Bronchial epithelial cell (primary cell): ENCODE data around the gene SLC40A1. TPM values are rescaled to one million over a fixed set of nuclear protein-coding genes. Genes with fewer than 3 reads are reported as not detected.

ENCODE experiments used
- DNase-seq: peaks from one replicate; pipeline ENCODE4 v3.0.0-alpha.2; 2010; ENCODE audit warnings: low read depth
- FAIRE-seq: peaks from 2 replicates; lab custom pipeline; 2011; peaks lifted over from hg19 to GRCh38; lab: Jason Lieb, UNC
- H3K27me3 ChIP-seq: 2 replicates; pipeline ENCODE4 v1.5.1; 2011; ENCODE audit warnings: low read length; ENCODE audit not compliant: control insufficient read depth, insufficient read depth
- H3K36me3 ChIP-seq: 2 replicates; pipeline ENCODE4 v1.5.1; 2011; ENCODE audit warnings: low read length; ENCODE audit not compliant: control insufficient read depth, insufficient read depth
- H3K4me3 ChIP-seq: 2 replicates; pipeline ENCODE4 v1.5.1; 2011; ENCODE audit warnings: mild to moderate bottlenecking, low read depth, low read length, control low read depth
- CTCF ChIP-seq: IDR thresholded peaks from 2 replicates; pipeline ENCODE4 v1.5.1; 2011; ENCODE audit warnings: mild to moderate bottlenecking, moderate library complexity, low read length, control low read depth, inconsistent platforms; ENCODE audit not compliant: insufficient read depth, severe bottlenecking
- total RNA-seq: library from RNA; depleted of rRNA; stranded (reverse); fragments of >200 nt; gene quantifications from 2 replicates; pipeline ENCODE4 v1.2.1, GENCODE V29; 2014

The SLC40A1 gene
- total RNA-seq, 1 donor from 2014 or later = 1.1 TPM

GRCh38 chr2:189624648-189625355, 44.2 kb upstream of the SLC40A1 start:
- no peak for FAIRE-seq
- TF ChIP-seq CTCF = peak; percentile 6
- Histone ChIP-seq H3K36me3 (no peaks in the 10 kb centered on the region), H3K27me3 (no peaks in the 10 kb centered on the region), H3K4me3 (no peak overlapping the region)
- DNase-seq = peak; percentile 70

GRCh38 chr2:189623049-189623448, 42.5 kb upstream of the SLC40A1 start:
- TF ChIP-seq CTCF = no peak
- FAIRE-seq (no peak), DNase-seq (no peak)

GRCh38 chr2:189621781-189622180, 41.2 kb upstream of the SLC40A1 start:
- TF ChIP-seq CTCF = no peak
- FAIRE-seq (no peak), DNase-seq (no peak)
- H3K4me3 ChIP-seq = no peak overlapping the region
- no peaks in the 10 kb centered on the region for H3K36me3 ChIP-seq
- no peaks in the 10 kb centered on the region for H3K27me3 ChIP-seq

More at GRCh38 chr2:189623049-189623448, 42.5 kb upstream of the SLC40A1 start:
- Histone ChIP-seq H3K27me3 (no peaks in the 10 kb centered on the region), H3K36me3 (no peaks in the 10 kb centered on the region), H3K4me3 (no peak overlapping the region)

GRCh38 chr2:189618197-189618596, 37.6 kb upstream of the SLC40A1 start:
- Histone ChIP-seq H3K4me3 (no peak overlapping the region), H3K36me3 (no peaks in the 10 kb centered on the region), H3K27me3 (no peaks in the 10 kb centered on the region)
- no peak for TF ChIP-seq CTCF
- FAIRE-seq = no peak
- no peak for DNase-seq

GRCh38 chr2:189614585-189614984, 34.0 kb upstream of the SLC40A1 start:
- no peak for TF ChIP-seq CTCF
- DNase-seq (peak; percentile 63), FAIRE-seq (no peak)
- Histone ChIP-seq H3K27me3 (no peaks in the 10 kb centered on the region), H3K4me3 (no peak overlapping the region), H3K36me3 (no peaks in the 10 kb centered on the region)
